ELR (cell line): Measurements from ENCODE around the gene TIMP3.

Experiments
- DNase-seq: peaks from one replicate; pipeline ENCODE4 v3.0.0-alpha.2; 2015; ENCODE audit warnings: low read depth

The TIMP3 gene

DNA sequence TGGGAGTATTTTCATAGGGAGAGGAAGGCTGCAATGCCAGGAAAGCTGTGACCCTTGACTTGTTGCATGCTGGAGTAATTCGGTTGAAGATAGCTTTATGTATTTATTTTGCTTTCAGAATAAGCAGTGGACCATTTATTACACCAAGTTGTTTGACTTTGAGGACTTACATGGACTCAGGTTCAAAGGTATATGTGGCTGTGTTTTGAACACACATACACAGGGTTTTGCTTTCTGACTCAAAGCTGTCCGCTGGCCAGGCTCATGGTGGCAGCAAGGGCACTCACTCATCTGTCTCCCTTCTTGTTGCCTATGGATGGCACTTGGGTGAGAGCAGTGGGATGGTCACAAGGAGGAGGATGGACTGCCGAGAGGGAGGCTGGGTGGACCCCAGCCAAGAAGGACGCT lies 6.5 kb downstream of the TIMP3 start:
- DNase-seq, result no peak

DNA sequence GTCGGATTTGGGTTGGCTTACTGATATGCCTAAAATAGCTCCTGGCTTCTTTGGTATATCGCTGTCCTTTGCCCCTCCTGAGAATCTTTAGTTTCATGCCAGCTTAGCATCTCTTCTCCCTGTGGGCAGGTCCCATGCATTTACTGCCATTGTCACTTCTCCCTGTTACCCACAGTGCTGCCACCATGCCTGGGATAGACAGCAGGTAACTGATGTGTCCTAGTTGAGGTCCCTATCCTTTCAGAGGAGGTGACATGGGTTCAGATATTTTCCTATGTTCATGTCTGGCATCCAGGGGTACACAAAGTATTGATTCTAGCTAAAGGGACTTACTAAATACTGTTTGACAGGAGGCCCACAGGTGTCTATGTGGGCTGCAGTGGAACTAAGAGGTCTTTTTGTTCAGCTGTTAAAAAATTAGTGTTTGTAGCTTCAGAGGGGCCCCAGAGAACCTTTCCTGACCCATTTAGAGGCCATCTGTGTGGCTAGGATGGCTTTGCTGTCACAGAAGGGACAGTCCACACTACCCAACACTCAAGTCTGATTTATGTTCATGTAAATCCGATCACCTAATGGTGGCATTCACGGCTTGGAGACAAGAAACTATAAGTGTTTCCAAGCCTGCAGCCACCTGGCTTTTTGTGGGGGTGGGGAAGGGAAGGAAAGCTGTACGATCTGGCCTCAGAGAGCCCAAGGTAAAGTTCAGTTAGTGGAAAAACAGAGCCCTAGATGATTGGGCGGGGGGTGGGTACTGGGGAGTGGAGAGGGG lies 8.5 kb downstream of the TIMP3 start:
- DNase-seq, result no peak

DNA sequence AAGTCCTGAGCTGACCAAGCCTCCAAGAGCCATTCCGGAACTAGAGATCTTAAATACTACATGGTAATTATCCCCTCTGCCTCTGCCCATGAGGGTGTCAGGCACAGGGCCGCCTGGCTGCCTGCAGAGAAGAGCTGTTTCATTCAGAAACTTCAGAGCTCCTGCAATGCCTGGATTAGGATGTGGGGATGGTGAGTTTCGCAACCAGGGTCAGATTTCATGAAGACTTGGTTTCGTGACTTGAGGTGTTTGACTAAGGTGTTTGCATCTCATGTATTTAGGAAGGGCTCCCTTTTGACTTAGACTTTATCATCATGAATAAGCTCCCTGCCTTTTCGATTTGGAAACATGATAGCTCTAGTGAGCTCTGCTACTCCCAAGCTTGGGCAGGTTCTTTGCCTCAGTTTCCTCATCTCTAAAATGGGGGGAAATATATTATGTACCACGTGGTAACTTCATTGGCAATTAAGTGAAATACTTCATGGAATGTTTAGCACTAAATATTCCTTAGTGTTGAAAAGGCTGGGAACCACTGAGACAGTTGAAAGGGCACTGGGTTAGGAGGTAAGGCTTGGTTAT lies 9.1 kb downstream of the TIMP3 start:
- no peak for DNase-seq

DNA sequence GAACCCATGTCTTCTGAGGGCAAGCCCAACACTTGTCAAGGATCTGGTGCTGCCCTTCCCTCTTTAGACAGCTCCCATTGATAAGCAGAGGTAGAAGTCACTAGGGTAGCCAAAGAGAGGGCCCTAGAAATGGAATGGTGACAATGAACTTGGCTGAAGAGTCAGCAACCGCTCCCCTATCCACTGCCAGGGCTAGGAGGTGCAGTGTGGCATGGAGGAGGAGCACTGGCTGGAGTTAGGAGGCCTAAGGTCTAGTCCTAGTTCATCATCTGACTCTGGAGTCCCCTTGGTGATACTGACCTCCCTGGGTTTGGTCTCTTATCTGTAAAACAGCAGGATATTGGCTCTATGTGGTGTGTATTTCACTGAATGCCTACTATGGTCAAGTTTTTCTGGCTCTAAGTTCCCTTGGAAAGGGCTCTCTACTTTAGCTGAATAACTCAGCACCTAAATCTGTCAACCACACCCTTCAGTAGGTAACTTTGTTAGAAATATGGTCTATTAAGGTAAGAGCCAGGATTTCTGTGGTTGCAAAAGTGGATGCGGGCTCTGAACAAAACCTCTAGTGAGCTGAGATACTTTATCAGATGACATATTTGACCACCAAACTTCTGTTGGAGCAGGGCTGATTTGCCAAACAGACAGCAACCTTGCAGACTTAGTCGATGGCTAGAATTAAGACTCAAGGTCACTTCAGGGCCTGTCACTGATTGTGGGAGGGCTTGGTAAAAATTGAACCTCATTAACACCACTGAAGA lies 10.5 kb downstream of the TIMP3 start:
- no peak for DNase-seq

GRCh38 chr22:32814285-32814860 lies 12.9 kb downstream of the TIMP3 start:
- DNase-seq, result no peak

- DNase-seq, result no peak
Observed at GRCh38 chr22:32815059-32815458, 13.6 kb downstream of the TIMP3 start.

DNA sequence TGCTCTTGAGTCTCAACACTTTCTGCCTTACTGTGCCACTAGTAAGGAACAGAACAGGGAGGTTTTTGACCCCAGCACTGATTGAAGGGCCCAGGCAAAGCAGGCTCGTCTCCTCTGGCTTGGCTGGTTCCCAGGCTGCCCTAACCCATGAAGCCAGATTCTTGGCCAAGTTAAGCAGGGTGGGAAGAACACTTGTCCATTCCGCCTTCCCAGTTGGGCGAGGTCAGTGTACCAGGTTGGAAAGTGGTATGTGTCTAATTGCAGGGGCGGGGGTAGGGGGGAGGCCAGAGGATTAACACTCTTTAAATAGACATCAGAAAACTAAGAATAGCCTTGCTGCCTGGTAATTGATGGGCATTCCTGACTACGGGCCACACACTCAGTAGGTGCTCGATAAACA lies 14.4 kb downstream of the TIMP3 start:
- DNase-seq, result no peak

- DNase-seq, result no peak
Observed at GRCh38 chr22:32817137-32817730, 15.7 kb downstream of the TIMP3 start.

DNA sequence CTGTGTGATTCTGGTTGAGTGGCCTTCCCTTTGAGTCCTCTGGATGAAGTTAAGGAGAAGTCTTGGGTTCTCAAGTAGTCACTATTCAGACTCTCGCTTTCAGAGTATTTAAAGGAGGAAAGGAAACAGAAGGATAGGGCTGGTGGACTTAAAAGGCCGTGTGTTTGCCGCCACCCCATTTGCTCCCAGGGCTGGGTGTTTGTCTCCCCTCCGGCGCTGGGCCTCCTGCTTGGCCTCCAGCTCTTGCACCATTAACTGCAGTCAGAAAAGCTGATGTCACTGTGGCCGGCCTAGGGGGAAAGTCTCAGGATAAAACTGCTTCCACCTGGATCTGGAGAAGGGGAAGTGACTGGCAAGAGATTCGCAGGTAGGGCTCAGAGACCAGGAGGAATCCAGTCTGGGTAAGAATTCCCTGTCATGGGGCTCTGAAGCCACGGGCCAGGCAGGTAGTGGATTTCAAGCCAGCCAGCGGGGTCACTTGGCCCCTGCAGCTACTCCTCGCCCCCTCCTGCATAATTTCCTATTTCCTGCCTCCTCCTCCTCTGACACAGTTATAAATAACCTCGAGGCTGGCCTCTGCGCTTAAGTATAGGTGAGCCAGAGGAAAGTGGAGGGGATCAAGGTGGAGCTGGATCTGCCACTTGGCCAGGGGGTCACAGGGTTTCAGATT lies 17.1 kb downstream of the TIMP3 start:
- no peak for DNase-seq

GRCh38 chr22:32819120-32819519 lies 17.6 kb downstream of the TIMP3 start:
- no peak for DNase-seq

DNA sequence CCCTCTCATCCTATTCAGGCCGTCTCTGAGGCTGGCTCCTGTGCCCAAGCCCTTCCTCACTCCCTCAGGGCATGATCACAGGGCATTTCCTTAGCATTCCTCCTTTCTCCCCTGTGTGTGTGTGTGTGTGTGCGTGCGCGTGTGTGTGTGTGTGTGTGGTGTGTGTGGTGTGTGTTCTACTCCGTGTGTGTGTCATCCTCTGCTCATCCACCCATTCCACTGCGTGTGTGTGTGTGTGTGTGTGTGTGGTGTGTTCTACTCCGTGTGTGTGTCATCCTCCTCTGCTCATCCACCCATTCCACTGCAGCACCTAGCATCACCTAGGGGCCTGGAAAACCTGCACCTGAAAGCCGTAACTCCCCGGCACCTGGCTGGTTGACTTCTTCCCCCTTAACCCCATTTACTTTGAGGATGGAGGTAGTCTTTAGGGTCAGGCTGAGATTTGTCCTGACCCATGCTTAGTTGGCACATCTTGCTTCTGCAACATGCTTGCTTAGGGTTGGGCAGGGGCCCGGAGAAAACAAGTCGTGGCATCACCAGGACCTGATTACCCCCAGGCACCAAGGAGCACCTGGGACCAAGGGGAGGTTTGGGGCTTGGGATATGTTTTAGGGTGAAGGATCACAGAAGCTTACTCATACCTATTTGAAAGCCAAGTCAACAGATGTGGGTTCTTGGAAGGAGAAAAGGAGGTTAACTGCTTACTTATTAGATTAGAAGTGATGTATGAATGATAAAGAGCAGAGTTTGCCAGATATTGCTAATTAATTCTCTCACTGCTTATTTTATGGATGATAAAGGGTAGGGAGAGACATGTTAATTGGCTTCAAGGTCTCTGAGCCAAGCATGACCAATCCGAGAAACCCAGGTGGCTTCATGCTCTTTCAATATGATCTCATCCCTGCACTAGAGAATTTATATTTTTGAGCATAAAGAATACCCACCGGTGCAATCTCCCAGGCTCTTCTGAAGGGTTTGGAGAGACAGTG lies 18.9 kb downstream of the TIMP3 start:
- DNase-seq, result no peak

DNA sequence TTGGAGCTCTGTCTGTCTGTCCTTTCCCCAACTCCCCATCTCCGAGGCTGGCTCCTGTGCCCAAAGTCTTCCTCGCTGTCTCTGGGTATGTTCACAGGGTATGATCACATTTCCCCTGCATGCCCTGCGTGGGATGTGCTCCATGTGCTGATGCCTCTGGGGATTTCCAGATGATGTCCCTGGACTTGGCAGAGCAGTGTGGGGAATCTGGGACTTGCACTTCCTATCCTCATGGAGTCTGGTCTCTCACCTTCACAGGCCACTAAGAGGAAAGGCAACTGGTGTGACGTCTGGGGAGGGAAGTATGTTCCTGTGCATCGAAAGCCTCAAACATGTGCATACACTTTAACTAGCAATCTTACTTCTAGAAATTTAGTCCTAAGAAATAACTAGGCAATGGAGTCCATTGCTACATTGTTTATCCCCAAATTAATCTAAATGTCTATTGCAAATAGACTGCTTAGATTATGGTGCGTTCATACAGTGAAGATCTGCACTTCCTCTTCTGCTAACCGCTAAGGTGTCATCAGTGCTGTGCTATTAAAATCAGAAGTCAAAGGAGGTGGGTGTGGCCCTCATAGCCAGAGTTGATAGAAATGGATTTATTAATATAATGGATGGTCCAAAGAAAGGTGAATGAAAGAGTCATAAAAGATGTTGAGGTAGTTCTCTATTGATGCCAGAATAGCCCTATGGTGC lies 20.8 kb downstream of the TIMP3 start:
- DNase-seq, result no peak

DNA sequence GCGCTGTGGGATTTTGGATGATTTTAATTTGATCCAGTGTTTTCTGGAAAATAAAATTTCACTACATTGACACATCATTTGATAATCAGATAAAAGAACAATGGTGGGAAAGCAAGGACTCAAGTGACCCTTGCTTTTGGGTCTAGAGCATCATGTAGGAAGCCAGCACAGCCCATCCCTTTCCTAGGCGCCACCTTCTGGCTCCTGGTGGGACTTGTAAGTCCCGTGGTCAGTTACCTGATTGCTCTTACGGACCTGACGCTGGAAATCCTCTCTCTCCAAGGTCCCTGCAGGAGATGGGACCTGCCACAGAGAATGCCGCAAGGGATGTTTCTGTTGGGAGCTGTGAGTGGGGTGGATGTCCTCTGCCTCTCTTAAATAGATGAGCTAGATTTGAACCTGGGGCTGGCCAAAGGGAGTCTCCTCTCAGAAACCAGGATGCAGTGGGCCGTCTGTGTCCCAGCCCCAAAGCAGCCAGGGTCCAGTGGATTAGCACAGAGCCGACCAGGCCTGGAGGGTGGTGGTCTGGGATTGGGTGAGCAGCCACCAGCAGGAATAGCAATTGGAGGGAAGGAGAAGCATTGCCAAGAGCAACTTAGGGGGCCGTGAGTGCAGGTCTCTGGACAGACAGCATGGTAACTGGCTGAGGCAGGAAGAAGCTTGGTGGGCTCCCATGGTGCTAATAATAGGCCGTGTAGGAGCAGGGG lies 21.7 kb downstream of the TIMP3 start:
- DNase-seq, result peak; percentile 67

GRCh38 chr22:32824531-32825312 lies 23.2 kb downstream of the TIMP3 start:
- DNase-seq, result no peak

DNA sequence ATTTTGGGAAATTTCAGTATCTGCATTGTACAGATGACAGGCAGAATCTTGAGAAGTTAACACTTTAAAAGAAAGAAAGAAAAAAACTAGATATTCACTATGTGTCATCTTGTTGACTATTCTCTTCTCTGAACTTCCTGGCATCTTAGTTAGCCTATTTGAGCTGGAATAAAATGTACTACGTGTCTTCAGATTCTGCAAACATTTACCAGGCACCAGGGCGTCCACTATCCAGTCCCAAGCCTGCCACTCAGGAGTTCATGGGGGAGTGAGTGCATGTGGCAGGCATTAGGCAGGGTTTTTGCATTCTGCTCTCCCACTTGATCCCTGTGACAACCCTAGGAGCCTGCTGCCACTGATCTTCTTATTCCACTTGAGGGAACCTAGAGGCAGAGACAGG lies 25.0 kb downstream of the TIMP3 start:
- no peak for DNase-seq

DNA sequence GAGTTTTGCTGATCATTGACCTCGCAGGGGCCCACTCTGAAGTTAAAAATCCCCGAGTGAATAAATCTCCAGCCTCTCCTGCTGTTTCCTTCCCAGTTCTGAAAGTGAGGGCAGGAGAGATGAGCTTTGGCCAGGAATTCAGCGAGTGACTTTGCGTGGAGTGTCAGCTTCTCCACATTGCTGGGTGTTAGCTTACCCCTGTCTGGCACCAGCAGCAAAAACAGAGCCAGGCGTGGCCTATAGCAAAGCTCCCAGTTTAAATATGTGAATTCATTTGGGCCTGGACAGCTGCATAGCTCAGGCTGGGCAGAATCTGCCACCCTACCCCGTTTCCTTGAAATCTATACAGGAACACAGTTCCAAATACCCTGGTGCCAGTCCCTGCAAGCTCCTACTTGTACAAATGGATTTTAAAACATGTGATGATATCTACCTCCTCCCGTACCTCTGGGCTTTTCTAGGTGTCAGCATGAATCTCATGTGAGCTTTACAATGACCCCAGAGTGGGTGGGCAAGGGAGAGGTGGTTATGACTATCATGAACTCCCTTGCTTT lies 25.6 kb downstream of the TIMP3 start:
- DNase-seq, result no peak

DNA sequence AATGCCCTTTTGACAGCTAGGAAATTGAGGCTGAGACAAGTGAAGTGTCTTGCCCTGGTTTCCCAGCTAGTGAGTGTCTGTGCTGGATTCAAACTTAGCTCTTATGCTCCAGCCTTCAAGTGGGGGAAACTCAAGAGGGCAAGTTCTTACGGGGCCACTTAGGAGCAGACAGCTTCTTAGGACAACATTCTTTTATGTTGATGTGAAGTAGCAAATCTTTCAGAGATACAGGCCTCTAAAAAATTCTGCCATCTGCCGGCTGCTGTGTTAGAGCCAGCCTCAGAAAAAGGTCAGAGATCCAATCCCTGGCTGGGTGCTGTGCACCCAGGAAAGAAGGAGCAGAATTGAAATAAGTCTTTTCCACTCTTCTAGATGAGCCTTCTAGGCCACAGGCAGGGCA lies 26.6 kb downstream of the TIMP3 start:
- DNase-seq, result peak; percentile 36

GRCh38 chr22:32828561-32828960 lies 27.1 kb downstream of the TIMP3 start:
- no peak for DNase-seq
